AG09309 (cell line): ENCODE data around the gene PIK3CA.

Source experiments
- DNase-seq: peaks from one replicate; pipeline ENCODE4 v3.0.0-alpha.2; 2010; ENCODE audit warnings: low read depth
- H3K4me3 ChIP-seq: 2 replicates; pipeline ENCODE4 v1.5.1; 2011; ENCODE audit warnings: mild to moderate bottlenecking, low read depth, low read length, moderate library complexity; ENCODE audit not compliant: control insufficient read depth
- TF ChIP-seq, protein P1 (sequence below): IDR thresholded peaks from 2 replicates; pipeline ENCODE4 v1.5.1; 2011; ENCODE audit warnings: mild to moderate bottlenecking, low read depth, low read length, inconsistent platforms; ENCODE audit not compliant: insufficient read depth, control insufficient read depth; ENCODE audit errors: missing control alignments

Gene PIK3CA

DNA sequence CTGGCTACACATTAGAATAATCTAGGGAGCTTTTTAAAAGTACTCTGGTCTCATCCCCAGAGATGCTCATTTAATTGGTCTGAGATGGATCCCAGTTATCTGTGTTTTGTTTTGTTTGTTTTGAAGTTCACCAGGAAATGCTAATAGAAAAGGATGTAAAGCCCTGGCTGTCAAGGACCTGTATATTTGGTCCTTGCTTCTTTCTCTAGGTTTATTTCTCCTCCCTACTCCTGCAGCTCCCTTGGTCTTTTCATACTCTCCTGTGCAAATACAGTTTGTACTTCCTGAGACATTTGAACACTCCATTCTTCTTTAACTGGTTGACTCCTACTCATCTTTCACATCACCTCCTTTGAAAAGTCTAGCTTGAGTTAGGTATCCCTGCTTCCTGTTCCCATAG is 3.3 kb downstream of the PIK3CA start:
- no peak overlapping the region for H3K4me3 ChIP-seq
- DNase-seq = no peak

DNA sequence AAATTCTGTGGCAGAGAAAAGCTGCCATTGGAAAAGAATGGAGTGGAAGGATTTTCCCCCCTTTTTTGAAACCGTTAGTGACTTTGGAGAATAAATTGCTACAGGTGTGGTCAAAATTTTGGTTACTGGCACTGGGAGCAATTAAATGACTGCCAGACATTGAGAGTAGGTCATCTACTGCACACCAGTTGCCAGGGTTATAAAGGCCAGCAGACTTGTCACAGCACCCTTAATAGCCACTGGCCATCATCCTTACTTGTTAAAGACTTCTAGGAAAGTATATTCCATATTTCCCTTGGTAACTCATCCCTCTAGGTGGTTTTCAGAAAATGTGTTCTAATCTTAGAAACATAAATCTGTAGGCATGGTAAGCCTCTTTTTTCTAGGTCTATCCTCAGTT is 8.0 kb downstream of the PIK3CA start:
- DNase-seq = no peak
- no peak overlapping the region for H3K4me3 ChIP-seq
- TF ChIP-seq, protein P1, sequence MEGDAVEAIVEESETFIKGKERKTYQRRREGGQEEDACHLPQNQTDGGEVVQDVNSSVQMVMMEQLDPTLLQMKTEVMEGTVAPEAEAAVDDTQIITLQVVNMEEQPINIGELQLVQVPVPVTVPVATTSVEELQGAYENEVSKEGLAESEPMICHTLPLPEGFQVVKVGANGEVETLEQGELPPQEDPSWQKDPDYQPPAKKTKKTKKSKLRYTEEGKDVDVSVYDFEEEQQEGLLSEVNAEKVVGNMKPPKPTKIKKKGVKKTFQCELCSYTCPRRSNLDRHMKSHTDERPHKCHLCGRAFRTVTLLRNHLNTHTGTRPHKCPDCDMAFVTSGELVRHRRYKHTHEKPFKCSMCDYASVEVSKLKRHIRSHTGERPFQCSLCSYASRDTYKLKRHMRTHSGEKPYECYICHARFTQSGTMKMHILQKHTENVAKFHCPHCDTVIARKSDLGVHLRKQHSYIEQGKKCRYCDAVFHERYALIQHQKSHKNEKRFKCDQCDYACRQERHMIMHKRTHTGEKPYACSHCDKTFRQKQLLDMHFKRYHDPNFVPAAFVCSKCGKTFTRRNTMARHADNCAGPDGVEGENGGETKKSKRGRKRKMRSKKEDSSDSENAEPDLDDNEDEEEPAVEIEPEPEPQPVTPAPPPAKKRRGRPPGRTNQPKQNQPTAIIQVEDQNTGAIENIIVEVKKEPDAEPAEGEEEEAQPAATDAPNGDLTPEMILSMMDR = no peak

More for the DNA sequence above, 3.3 kb downstream of the PIK3CA start:
- TF ChIP-seq, protein P1 = no peak

DNA sequence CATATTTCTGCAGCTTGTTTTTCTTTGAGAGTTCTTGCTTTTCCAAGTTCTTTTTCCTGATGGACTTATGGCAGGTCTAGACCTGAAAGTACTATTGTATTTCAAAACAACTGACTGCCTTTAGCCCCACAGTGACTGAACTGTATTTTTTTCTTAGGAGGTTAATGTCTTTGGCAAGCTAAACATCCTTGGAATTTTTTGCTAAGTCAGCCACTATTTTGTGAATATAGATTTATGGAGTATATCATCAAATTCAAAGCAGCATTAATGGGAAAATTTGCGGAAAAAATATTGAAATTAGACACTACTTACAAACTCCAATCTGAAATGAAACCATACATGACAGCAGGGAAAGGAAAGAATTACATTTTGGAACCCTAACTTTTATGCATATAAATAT is 8.6 kb downstream of the PIK3CA start:
- no peak for DNase-seq
- TF ChIP-seq, protein P1 = no peak
- no peak overlapping the region for H3K4me3 ChIP-seq

DNA sequence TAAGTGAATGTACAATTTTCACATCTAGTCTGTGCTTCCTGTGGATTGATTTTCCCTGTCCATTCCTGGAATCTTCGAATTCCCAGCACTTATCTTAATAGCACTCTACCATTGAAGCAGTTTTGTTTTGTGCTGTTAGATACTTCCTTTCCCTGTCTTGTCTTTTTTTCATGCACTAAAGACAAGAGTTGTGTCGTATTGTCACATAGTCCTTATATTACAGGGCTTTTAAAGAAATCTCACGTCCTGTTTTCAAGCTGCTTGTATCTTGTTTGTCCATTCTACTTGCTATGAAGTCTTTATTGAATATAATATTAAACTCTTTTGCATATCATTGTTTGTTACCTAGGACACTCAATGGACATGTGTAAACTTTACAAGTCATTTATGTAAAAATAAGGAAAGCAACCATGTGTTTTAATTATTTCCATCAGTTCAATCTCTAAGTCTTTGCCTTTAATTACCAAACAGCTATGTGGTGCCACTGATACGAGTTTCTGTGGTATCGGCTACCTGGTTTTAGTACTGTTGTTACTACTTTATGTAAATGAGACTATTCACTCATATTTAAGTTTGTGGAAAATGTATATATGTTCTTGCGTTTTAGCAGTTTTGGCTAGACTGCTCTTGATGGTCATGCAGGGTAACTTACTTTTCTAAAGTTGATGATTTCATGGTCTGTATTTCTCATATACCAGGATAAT is 10.3 kb downstream of the PIK3CA start:
- TF ChIP-seq, protein P1 = no peak
- DNase-seq = no peak
- no peak overlapping the region for H3K4me3 ChIP-seq

DNA sequence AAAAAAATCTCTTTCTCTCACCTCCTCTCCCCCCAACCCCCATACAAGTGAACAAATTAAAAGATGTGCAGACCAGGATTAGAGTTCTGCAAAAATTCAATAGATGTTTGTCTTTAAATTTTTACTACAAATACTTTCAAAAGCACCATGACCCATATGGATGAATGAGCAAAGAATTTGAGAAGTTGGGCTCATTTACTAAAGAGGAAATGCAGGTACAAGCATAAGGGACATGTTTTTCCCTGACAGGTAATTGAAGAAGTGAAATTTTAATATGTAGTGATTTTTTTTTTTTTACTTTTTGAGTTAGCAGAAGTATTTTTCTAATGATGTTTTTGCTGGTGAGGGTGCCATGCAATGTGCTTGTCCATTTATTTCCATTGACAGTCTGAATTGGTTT is 15.3 kb downstream of the PIK3CA start:
- TF ChIP-seq, protein P1 = no peak
- no peak for DNase-seq
- no peak overlapping the region for H3K4me3 ChIP-seq

DNA sequence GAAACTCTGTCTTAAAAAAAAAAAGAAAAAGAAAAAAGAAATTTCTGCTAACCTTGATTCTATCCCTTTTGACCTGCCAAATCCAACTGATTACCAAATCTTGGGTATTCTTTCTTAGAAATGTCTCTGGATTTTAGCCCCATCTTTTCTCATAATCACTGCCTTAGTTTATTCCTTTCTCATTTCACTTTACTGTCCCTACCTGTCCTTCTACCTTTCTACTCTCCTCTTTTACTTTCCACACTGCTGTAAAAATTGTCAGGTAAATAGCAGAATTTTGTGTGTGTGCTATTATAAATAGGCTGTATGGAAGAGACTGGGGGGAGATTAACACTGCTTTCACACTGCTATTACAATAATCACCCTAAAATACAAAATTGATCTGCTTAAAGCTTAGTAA is 16.7 kb downstream of the PIK3CA start:
- no peak overlapping the region for H3K4me3 ChIP-seq
- no peak for DNase-seq
- TF ChIP-seq, protein P1 = no peak

DNA sequence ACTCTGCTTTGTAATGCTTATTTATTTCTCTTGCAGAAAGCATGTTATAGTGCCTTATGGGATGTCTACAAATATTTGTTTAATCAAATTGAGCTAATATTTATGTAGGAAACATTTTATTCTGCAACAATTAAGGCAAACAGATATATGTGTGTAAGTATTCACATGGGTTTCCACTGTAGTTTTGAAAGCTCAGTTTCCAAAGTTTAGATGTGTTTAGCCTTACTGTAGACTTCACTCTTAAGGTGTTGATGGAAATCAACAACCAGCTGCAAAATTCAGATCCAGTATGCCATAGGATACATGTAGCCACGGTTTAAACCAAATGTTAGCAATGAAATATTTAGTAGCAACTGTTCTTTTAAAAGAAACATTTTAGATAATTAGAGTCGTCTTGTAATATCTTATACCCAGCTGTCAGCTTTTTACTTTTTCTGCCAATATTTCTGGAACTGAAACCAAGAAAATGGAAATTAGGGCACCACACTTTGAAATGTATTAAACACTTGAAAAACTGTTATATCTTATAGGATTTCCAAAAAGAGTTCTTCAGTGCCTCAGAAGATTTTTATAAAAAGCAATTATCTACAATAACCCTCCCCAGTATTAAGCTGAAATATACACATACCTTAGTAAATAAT is 18.5 kb downstream of the PIK3CA start:
- TF ChIP-seq, protein P1 = no peak
- H3K4me3 ChIP-seq = no peak overlapping the region
- no peak for DNase-seq
